HG03135 (cell line): ENCODE data around the gene SCGB3A2.
A peak's percentile ranks its signal among the peaks of the same experiment; 100 is the strongest.

ENCODE experiments used
- ATAC-seq: cut with Tn5 transposase; IDR thresholded peaks from one replicate; pipeline ENCODE4 v1.9.1; 2021; ENCODE audit warnings: mild to moderate bottlenecking, moderate library complexity; ENCODE audit not compliant: unreplicated experiment

The SCGB3A2 gene

DNA sequence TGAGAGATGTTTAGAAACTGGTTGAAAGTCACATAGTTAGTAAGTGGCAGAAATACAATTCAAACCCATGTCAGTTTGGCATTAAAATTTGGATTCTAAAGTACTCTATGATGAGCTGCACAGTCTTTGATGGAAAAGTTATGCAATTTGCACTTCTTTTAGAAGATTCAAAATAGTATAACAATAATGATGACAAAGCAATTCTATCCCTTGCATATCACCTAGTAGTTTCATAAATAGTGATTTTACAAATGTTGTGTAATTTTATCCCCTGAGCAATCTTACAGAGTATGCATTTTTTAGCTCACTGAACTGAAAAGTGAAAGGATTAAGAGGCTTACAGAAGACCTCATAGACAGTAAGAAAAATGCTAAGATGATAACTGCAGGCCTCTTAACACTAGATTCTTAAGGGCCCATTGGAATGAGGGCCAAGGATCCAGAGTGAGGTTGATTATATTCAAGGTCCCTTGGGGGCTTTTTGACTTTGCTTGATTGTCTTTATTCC is 24.2 kb downstream of the SCGB3A2 start:
- ATAC-seq = no peak

DNA sequence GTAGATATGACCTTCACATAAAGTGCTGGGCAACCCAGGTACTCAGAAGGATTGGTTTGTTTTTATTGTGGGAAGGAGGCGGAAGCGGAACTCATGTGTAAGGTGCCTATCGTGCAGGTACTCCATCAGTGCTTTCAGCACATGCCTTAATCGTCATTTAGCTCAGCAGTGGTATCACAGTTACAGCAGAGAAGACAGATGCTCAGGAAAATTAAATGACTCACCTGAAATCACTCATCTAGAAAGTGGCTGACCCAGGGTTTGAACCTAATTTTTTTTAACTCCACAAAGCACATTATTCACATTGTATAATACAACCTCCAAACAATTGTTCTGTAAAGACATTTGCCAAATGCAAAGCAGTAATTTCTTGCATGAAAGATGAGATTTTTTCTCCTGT is 25.6 kb downstream of the SCGB3A2 start:
- no peak for ATAC-seq

DNA sequence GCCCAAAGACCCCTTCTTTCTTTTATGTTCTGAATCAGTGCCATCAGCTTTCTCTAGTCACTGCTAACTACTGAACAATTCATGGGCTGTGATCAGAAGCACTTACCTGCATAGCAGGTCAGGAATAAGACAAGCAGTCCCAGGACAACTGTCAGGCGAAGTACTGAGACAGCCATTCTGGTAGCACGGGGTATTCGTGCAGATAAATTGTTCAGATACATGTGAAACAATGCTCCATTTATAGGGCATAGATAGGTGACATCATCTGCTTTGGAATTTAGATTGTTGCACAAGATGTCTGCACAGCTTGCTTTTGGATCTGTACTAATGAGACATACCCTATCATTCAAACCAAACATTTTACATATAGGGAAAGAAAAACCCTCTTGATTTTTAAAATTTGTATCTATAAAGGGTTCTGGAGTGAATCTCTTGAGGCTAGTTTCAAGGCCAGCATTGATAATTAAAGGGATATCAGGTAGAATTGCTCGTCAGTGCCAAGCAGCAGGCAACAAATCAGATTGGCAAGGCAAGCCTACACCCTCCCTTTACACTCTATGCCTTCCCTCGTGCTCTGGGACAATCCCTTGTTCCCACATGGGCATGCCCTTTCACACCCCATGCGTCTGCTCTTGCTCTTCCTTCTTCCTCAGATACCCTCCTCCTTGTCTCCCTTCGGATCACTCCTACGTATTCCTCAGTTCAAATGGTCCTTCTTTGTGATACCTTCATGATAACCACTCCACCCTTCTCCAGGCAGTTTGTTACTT is 28.0 kb downstream of the SCGB3A2 start, which contains the start of gene C5orf46:
TSS of gene C5orf46 (minus strand) at position 213 of the 770 bp plus-strand sequence. CDS start at position 176, 37 bp downstream.
- ATAC-seq = no peak

DNA sequence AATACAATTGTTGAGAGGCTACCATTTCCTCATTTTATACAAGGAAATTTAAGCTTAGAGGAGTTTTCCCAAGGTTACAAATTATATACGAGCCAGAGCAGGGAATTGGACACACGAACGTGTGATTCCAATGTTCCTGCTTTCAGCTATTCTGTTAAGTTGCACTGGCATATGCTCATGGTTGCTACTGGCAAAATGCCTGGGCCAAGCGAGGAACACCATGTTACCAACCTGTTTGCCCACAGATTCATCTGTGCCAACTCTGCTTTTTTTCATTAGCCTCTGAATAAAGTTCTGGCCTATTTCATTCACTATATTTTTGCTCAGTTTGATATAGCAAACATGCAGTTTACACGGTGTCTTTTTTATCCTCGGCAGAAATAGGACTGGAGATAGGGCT is 32.9 kb downstream of the SCGB3A2 start:
- ATAC-seq = no peak

DNA sequence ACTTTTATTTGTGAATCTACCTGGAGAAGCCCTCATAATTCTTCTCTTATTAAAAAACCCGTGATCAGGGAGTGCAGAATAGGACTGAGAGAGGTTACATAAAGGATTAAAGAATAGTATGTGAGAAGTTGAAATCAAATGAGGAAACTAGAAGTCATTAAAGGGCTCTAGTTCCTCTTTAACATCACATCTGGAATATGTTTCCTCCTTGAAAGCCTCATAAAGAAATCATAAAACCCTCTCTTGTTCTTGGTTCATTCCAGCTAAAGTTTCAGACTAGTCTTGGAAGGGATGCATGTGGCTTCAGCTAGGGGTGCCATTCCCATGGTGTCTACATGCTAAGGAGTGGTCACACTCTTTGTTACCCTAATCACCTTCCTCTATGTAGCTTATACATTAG is 33.5 kb downstream of the SCGB3A2 start:
- ATAC-seq = no peak

DNA sequence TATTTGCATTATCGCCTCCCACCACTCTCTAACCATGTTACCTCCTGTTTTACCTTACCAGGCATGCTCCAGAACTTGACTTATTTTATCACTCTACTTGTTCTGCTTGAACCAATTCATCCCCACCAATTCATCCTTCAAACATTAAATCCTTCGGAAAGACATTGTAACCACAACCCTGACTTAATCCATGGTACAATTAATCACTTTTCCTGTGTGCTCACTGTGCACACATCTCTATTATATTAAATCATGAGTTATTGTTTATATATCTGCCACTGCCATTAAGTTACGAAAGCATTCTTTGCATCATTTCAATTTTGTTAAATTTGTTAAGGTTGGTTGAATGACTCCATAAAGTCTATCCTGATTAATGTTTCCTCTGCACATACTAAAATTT is 35.3 kb downstream of the SCGB3A2 start:
- no peak for ATAC-seq

DNA sequence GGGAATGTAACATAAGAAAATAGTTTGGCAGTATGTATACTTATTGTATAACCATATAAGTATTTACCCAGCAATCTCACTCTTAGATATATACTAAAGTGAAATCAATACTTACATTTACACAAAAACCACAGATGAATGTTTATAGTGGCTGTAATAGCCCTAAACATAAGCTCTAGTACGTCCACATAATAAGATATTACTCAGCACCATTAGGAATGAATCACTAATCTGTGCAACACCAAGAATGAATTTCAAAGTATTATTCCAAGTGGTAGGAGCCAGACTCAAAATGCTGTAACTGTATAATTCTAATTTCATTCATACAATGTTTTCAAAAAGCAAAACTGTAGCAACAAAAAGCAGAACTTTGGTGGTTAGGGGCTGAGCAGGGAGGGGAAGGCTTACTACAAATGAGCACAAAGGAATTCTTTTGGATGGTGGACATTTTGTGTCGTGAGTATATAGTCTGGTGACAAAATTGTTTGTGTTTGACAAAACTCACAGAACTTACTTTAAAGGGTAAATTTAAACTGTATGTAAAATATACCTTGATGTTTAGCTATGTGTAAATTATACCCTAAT is 39.7 kb downstream of the SCGB3A2 start:
- no peak for ATAC-seq

DNA sequence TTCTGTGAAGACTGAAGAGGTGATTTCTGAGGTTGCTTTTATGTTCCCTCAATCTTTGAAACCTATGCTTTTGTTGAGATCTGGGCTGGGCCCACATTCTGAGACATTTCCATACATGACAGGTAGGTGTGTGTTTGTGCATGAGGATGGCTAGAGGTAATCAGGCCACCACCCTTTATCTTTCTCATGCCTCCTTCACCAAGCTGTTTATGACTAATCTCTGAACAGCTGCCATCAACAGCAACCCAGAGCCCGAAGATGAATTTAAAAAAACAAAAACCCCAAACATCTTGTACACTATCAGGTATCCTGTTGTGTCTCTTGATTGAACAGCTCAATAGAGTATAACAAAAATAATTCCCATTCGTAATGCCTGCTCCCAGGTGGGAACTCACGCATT is 40.4 kb downstream of the SCGB3A2 start:
- ATAC-seq = no peak

DNA sequence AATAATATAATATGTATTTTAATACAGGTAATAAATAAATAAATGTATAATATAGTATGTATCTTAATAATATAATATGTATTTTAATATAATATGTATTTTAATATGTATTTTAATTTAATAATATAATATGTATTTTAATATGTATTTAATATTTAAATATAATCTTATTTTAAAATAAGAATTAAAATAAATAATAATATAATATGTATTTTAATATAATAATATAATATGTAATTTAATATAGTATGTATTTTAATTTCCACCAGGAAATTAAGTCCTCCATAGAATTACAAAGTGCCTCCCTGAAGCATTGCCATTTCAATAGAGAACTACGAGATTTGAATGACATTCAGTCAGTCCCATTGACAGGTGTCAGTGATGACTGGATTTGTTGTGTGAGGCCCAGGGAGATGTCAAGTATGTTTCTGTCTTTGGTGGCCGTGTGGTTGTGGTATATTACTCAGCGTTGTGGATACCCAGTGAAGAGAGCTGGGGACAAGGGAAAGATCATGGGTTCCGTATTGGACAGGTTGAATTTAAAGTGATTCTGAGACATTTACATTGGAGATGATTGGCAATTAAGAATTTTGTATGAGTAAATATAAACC is 42.0 kb downstream of the SCGB3A2 start:
- ATAC-seq = no peak

DNA sequence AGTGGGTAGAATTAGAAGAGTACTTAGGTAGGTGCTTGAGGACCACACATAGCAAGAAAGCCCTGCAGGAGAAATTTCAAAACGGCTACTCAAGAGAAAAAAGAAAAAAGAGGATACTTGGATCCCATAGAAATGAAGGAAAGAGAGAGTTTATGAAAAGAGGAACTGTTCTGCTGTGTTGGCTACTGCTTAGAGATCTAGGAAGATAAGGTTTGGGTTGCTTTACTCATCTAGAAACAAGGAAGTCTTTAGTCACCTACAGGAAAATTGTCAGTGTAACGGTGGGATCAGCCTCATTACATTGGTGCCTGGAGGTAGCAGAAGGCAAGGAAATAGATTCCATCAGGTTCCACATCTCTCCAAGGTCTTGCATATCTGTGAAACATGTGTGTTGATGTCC is 42.6 kb downstream of the SCGB3A2 start:
- ATAC-seq = no peak

DNA sequence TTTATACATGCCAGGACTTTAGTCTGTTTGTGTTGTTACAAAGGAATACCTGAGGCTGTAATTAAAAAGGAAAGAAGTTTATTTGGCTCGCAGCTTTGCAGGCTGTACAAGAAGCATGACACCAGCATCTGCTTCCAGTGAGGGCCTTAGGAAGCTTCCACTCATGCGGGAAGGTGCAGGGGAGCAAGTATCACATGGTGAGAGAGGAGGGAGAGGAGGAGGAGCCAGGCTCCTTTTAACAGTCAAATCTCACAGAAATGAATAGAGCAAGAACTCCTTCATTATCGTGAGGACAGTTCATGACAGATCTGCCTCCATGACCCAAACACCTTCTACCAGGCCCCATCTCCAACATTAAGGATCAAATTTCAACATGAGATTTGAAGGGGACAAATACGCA is 46.5 kb downstream of the SCGB3A2 start:
- no peak for ATAC-seq

DNA sequence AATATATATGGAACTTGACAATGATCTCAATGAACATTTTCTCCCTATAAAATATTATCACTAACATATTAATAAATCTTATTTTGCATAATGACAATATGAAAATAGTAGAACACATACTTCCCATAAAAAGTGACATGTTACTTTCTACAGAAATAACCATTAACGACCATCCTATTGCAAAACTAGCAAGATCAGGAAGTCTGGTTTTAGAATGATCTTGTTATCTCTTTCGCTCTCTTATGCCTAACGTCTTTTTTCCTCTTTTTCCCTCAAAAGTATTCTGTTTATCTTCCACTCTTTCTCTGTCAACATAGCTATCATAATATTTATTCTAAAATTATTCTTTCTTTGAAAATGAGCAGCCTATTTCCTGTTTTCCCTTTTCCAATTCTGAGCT is 49.4 kb downstream of the SCGB3A2 start:
- ATAC-seq = no peak

DNA sequence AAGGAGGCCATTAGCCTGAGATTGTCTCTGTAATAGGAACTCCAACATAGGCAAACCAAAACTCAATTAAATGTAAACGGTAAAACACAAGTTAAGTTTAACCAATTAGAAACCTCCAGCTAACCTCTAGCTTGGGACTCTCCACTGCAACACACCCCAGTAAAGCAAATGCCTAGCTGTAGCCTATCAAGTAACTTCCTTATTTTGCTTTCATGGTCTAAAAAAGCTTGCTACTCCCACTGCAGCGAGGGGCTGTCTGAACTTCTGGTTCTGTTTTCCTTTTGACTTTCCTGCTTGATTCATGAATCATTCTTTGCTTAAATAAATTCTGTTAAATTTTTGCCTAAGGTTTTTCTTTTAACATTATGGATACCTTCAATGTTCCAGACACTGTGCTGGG is 52.3 kb downstream of the SCGB3A2 start:
- ATAC-seq = peak; percentile 62
